Measurements from ENCODE around the gene SPTBN1.

GRCh38 chr2:54478899-54479298, 22.8 kb downstream of the SPTBN1 start:
- TF ChIP-seq, protein P1, sequence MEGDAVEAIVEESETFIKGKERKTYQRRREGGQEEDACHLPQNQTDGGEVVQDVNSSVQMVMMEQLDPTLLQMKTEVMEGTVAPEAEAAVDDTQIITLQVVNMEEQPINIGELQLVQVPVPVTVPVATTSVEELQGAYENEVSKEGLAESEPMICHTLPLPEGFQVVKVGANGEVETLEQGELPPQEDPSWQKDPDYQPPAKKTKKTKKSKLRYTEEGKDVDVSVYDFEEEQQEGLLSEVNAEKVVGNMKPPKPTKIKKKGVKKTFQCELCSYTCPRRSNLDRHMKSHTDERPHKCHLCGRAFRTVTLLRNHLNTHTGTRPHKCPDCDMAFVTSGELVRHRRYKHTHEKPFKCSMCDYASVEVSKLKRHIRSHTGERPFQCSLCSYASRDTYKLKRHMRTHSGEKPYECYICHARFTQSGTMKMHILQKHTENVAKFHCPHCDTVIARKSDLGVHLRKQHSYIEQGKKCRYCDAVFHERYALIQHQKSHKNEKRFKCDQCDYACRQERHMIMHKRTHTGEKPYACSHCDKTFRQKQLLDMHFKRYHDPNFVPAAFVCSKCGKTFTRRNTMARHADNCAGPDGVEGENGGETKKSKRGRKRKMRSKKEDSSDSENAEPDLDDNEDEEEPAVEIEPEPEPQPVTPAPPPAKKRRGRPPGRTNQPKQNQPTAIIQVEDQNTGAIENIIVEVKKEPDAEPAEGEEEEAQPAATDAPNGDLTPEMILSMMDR (conservative IDR thresholded peaks at IDR 0.05; ENCODE audit: low read depth, low read length), result no peak
- TF ChIP-seq POLR2A (IDR thresholded peaks at IDR 0.05; ENCODE audit: low read depth, low read length), result no peak
- TF ChIP-seq, protein P2, sequence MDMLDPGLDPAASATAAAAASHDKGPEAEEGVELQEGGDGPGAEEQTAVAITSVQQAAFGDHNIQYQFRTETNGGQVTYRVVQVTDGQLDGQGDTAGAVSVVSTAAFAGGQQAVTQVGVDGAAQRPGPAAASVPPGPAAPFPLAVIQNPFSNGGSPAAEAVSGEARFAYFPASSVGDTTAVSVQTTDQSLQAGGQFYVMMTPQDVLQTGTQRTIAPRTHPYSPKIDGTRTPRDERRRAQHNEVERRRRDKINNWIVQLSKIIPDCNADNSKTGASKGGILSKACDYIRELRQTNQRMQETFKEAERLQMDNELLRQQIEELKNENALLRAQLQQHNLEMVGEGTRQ (IDR thresholded peaks at IDR 0.05; ENCODE audit: low read depth, low read length), result no peak
- no peak for TF ChIP-seq FOS (IDR thresholded peaks at IDR 0.05; ENCODE audit: low read depth, low read length)
- TF ChIP-seq MAFK (IDR thresholded peaks at IDR 0.05; ENCODE audit: low read depth, low read length), result no peak
- no peak for TF ChIP-seq CEBPB (IDR thresholded peaks at IDR 0.05; ENCODE audit: low read depth, low read length)
- TF ChIP-seq RAD21 (IDR thresholded peaks at IDR 0.05; ENCODE audit: low read length), result no peak
- TF ChIP-seq MAZ (IDR thresholded peaks at IDR 0.05; ENCODE audit: borderline replicate concordance, low read depth, low read length), result no peak
- no peak for TF ChIP-seq NFE2L2 (IDR thresholded peaks at IDR 0.05; ENCODE audit: low read depth, low read length)

Measured in IMR-90 (cell line).